CD14-positive monocyte (primary cell): ENCODE data around the gene CSRNP3. TPM values are rescaled to one million over a fixed set of nuclear protein-coding genes. Genes with fewer than 3 reads are reported as not detected.

Source experiments
- DNase-seq, 3 donors: peaks; one replicate each; pipeline ENCODE4 v3.0.0-alpha.2; 2011 to 2022
- H2AFZ ChIP-seq: 2 replicates; pipeline ENCODE4 v1.6.0; 2012; ENCODE audit warnings: mild to moderate bottlenecking, low read depth, low read length, inconsistent platforms; ENCODE audit not compliant: insufficient read depth, poor library complexity, severe bottlenecking
- H3K27ac ChIP-seq, 2 donors: 1 replicate in 1 of 2; 2 replicates in 1 of 2; pipeline ENCODE4 v1.5.1; 2012 to 2013; ENCODE audit warnings: low read length in 2 of 2, control low read depth in 1 of 2, inconsistent platforms in 1 of 2, low read depth in 1 of 2, mild to moderate bottlenecking in 1 of 2
- H3K27me3 ChIP-seq, 2 donors: one replicate each; pipeline versions ENCODE4 v1.6.0 to v1.6.1; 2011 to 2013; ENCODE audit warnings: low read length in 2 of 2; ENCODE audit not compliant: control insufficient read depth in 2 of 2, insufficient read depth in 2 of 2
- H3K36me3 ChIP-seq, 2 donors: replicated peaks in 1 of 2; 1 replicate in 1 of 2; 2 replicates in 1 of 2; pipeline versions ENCODE4 v1.5.1 to v1.6.1; 2012 to 2013; ENCODE audit warnings: low read length in 2 of 2, control low read depth in 1 of 2, inconsistent platforms in 1 of 2, mild to moderate bottlenecking in 1 of 2; ENCODE audit not compliant: insufficient read depth in 2 of 2, control insufficient read depth in 1 of 2
- H3K4me1 ChIP-seq, 2 donors: 1 replicate in 1 of 2; 2 replicates in 1 of 2; pipeline versions ENCODE4 v1.5.1 to v1.6.1; 2012 to 2013; ENCODE audit warnings: low read length in 2 of 2, control low read depth in 1 of 2, inconsistent platforms in 1 of 2, mild to moderate bottlenecking in 1 of 2, moderate library complexity in 1 of 2; ENCODE audit not compliant: insufficient read depth in 2 of 2, control insufficient read depth in 1 of 2
- H3K4me2 ChIP-seq: replicated peaks from 2 replicates; pipeline ENCODE3; 2012; ENCODE audit warnings: low read length, moderate library complexity, mild to moderate bottlenecking; ENCODE audit not compliant: poor library complexity, severe bottlenecking; ENCODE audit errors: extremely low read depth
- H3K4me3 ChIP-seq, 3 experiments: fragments of 200-600 bp in 1 of 3; sonication (generic) in 1 of 3; replicated peaks in 1 of 3; 1 replicate in 2 of 3; 2 replicates in 1 of 3; pipeline ENCODE4 v1.5.1; 2011 to 2013; ENCODE audit warnings: low read length in 3 of 3, mild to moderate bottlenecking in 3 of 3, control low read depth in 2 of 3, low read depth in 2 of 3, inconsistent platforms in 1 of 3, moderate library complexity in 1 of 3
- H3K79me2 ChIP-seq: 2 replicates; pipeline ENCODE4 v1.6.0; 2012; ENCODE audit warnings: mild to moderate bottlenecking, control low read depth, inconsistent platforms, low read length, moderate library complexity; ENCODE audit not compliant: insufficient read depth
- H3K9ac ChIP-seq: 2 replicates; pipeline ENCODE4 v1.6.0; 2017; ENCODE audit warnings: low read length, mild to moderate bottlenecking; ENCODE audit not compliant: insufficient read depth, poor library complexity, severe bottlenecking
- H3K9me3 ChIP-seq, 2 donors: replicated peaks in 1 of 2; 1 replicate in 1 of 2; 2 replicates in 1 of 2; pipeline versions ENCODE4 v1.5.1 to v1.6.1; 2012 to 2013; ENCODE audit warnings: low read length in 2 of 2, control low read depth in 1 of 2; ENCODE audit not compliant: control insufficient read depth in 1 of 2, insufficient read depth in 1 of 2
- H4K20me1 ChIP-seq: 2 replicates; pipeline ENCODE4 v1.6.0; 2012; ENCODE audit warnings: mild to moderate bottlenecking, low read length, control low read depth, moderate library complexity; ENCODE audit not compliant: insufficient read depth
- H3K27ac Mint-ChIP-seq, 7 donors: one replicate each; pipeline ENCODE4 v1.8.0; 2020; ENCODE audit warnings: mild to moderate bottlenecking in 7 of 7, mixed read lengths in 7 of 7, moderate library complexity in 6 of 7, inconsistent platforms in 2 of 7
- H3K27me3 Mint-ChIP-seq, 3 donors: one replicate each; pipeline ENCODE4 v1.8.0; 2021 to 2022; ENCODE audit warnings: low read depth in 3 of 3, mild to moderate bottlenecking in 3 of 3, mixed read lengths in 3 of 3, moderate library complexity in 3 of 3, inconsistent platforms in 1 of 3
- H3K36me3 Mint-ChIP-seq, 2 donors: one replicate each; pipeline ENCODE4 v1.8.0; 2020; ENCODE audit warnings: mixed read lengths in 2 of 2, inconsistent platforms in 1 of 2, mild to moderate bottlenecking in 1 of 2
- H3K4me1 Mint-ChIP-seq: one replicate; pipeline ENCODE4 v1.8.0; 2020; ENCODE audit warnings: mild to moderate bottlenecking, mixed read lengths
- H3K4me3 Mint-ChIP-seq, 2 donors: one replicate each; pipeline ENCODE4 v1.8.0; 2020; ENCODE audit warnings: mild to moderate bottlenecking in 2 of 2, mixed read lengths in 2 of 2, moderate library complexity in 1 of 2
- H3K9me3 Mint-ChIP-seq, 7 donors: one replicate each; pipeline ENCODE4 v1.8.0; 2020 to 2022; ENCODE audit warnings: mixed read lengths in 7 of 7, mild to moderate bottlenecking in 6 of 7, moderate library complexity in 6 of 7, inconsistent platforms in 2 of 7
- CTCF ChIP-seq: fragments of 200-600 bp; IDR thresholded peaks from one replicate; pipeline ENCODE4 v1.8.0; 2022; ENCODE audit warnings: antibody characterized with exemption, mild to moderate bottlenecking
- WGBS: methylation state at CpG from one replicate; pipeline ENCODE4 v1.1.5; 2013; ENCODE audit warnings: missing lambda C conversion rate; ENCODE audit not compliant: insufficient coverage; 5-methylcytosine and 5-hydroxymethylcytosine counted together
- intact Hi-C, 2 donors: fragments of 100-400 bp; cut with micrococcal nuclease; formaldehyde crosslinking; loops; one replicate each; pipeline versions ENCODE4 v1.15.0 to v1.15.1; 2023
- polyA plus RNA-seq, 3 donors: library from polyadenylated mRNA; depleted of rRNA in 1 of 3; unstranded in 2 of 3; stranded (reverse) in 1 of 3; fragments of 300-500 nt in 2 of 3; fragments of >200 nt in 1 of 3; fragmentation: Illumina TruSeq in 2 of 3; gene quantifications; 1 replicate in 2 of 3; 2 replicates in 1 of 3; pipeline ENCODE4 v1.2.3, GENCODE V29; 2012 to 2021

The CSRNP3 gene
- polyA plus RNA-seq, 3 donors = not detected

GRCh38 chr2:165686800-165687199 is 217.3 kb downstream of the CSRNP3 start:
- H3K4me1 ChIP-seq = no peaks in the 10 kb centered on the region
- Mint-ChIP-seq H3K9me3 (no peaks in the 10 kb centered on the region), H3K27ac (no peak overlapping the region), H3K36me3 (no peaks in the 10 kb centered on the region), H3K4me3 (no peak overlapping the region), H3K4me1 (no peaks in the 10 kb centered on the region), H3K27me3 (no peaks in the 10 kb centered on the region)
- H2AFZ ChIP-seq = no peak overlapping the region
- no peak overlapping the region for H3K4me2 ChIP-seq
- no peaks in the 10 kb centered on the region for H3K36me3 ChIP-seq
- H3K27ac ChIP-seq = no peak overlapping the region
- no peak overlapping the region for H3K4me3 ChIP-seq
- no peaks in the 10 kb centered on the region for H3K79me2 ChIP-seq
- intact Hi-C loops = no loop called here
- no peaks in the 10 kb centered on the region for H4K20me1 ChIP-seq
- WGBS = no CpG with 5 or more reads among the region's 2 CpGs
- H3K9ac ChIP-seq = no peak overlapping the region
- no peaks in the 10 kb centered on the region for H3K9me3 ChIP-seq
- no peaks in the 10 kb centered on the region for H3K27me3 ChIP-seq
- DNase-seq = no peak
- TF ChIP-seq CTCF = no peak

- WGBS = 85% methylated on average over 2 of the region's 4 CpGs
- Histone ChIP-seq H3K4me2 (no peak overlapping the region), H2AFZ (no peak overlapping the region), H3K9me3 (no peaks in the 10 kb centered on the region), H3K4me1 (no peaks in the 10 kb centered on the region), H3K4me3 (no peak overlapping the region), H4K20me1 (no peaks in the 10 kb centered on the region), H3K36me3 (no peaks in the 10 kb centered on the region), H3K27me3 (no peaks in the 10 kb centered on the region), H3K27ac (no peak overlapping the region), H3K9ac (no peak overlapping the region), H3K79me2 (no peaks in the 10 kb centered on the region)
- no peak for TF ChIP-seq CTCF
- Mint-ChIP-seq H3K36me3 (no peaks in the 10 kb centered on the region), H3K4me1 (no peaks in the 10 kb centered on the region), H3K27ac (no peak overlapping the region), H3K9me3 (no peaks in the 10 kb centered on the region), H3K4me3 (no peak overlapping the region), H3K27me3 (no peaks in the 10 kb centered on the region)
- DNase-seq = no peak
- intact Hi-C loops = no loop called here
Observed at GRCh38 chr2:165687426-165688002, 218.0 kb downstream of the CSRNP3 start.
